ENCODE data around the gene GATA6.
A peak's percentile ranks its signal among the peaks of the same experiment; 100 is the strongest.
"Not testable (repeated sequence)": the region's sequence is repeated elsewhere in the genome, so short reads cannot be mapped to it uniquely, and the experiment has no call there.

The GATA6 gene

GRCh38 chr18:22180722-22181121, 11.3 kb downstream of the GATA6 start:
- DNase-seq (ENCODE audit: low read depth, low spot score) = no peak

GRCh38 chr18:22182884-22183697, 13.7 kb downstream of the GATA6 start:
- no peak for DNase-seq (ENCODE audit: low read depth, low spot score)

- no peak for DNase-seq (ENCODE audit: low read depth, low spot score)
Observed at GRCh38 chr18:22183698-22184170, 14.3 kb downstream of the GATA6 start.

- DNase-seq (ENCODE audit: low read depth, low spot score) = not testable (repeated sequence)
Observed at GRCh38 chr18:22184573-22184972, 15.2 kb downstream of the GATA6 start.

- DNase-seq (ENCODE audit: low read depth, low spot score) = no peak
Observed at GRCh38 chr18:22185273-22185672, 15.9 kb downstream of the GATA6 start.

GRCh38 chr18:22185771-22186386, 16.5 kb downstream of the GATA6 start:
- no peak for DNase-seq (ENCODE audit: low read depth, low spot score)

GRCh38 chr18:22186484-22186971, 17.1 kb downstream of the GATA6 start:
- DNase-seq (ENCODE audit: low read depth, low spot score) = peak; percentile 59

GRCh38 chr18:22188559-22189267, 19.3 kb downstream of the GATA6 start:
- no peak for DNase-seq (ENCODE audit: low read depth, low spot score)

GRCh38 chr18:22189449-22190166, 20.2 kb downstream of the GATA6 start:
- DNase-seq (ENCODE audit: low read depth, low spot score) = no peak

- DNase-seq (ENCODE audit: low read depth, low spot score) = no peak
Observed at GRCh38 chr18:22191346-22191695, 21.9 kb downstream of the GATA6 start.

- DNase-seq (ENCODE audit: low read depth, low spot score) = no peak
Observed at GRCh38 chr18:22191923-22192322, 22.5 kb downstream of the GATA6 start.

- DNase-seq (ENCODE audit: low read depth, low spot score) = no peak
Observed at GRCh38 chr18:22193466-22193865, 24.1 kb downstream of the GATA6 start.

GRCh38 chr18:22194151-22194598, 24.8 kb downstream of the GATA6 start:
- DNase-seq (ENCODE audit: low read depth, low spot score) = no peak

- DNase-seq (ENCODE audit: low read depth, low spot score) = no peak
Observed at GRCh38 chr18:22195052-22195451, 25.7 kb downstream of the GATA6 start.

- DNase-seq (ENCODE audit: low read depth, low spot score) = not testable (repeated sequence)
Observed at GRCh38 chr18:22196943-22197342, 27.6 kb downstream of the GATA6 start.

- DNase-seq (ENCODE audit: low read depth, low spot score) = no peak
Observed at GRCh38 chr18:22197668-22198067, 28.3 kb downstream of the GATA6 start.

GRCh38 chr18:22198163-22198562, 28.8 kb downstream of the GATA6 start:
- DNase-seq (ENCODE audit: low read depth, low spot score) = no peak

GRCh38 chr18:22199005-22199404, 29.6 kb downstream of the GATA6 start:
- no peak for DNase-seq (ENCODE audit: low read depth, low spot score)

- DNase-seq (ENCODE audit: low read depth, low spot score) = no peak
Observed at GRCh38 chr18:22200611-22201225, 31.3 kb downstream of the GATA6 start.

- no peak for DNase-seq (ENCODE audit: low read depth, low spot score)
Observed at GRCh38 chr18:22203035-22203434, 33.6 kb downstream of the GATA6 start.

- DNase-seq (ENCODE audit: low read depth, low spot score) = no peak
Observed at GRCh38 chr18:22203536-22204213, 34.3 kb downstream of the GATA6 start.

Measured in astrocyte of the hippocampus (primary cell).